ENCODE data around the gene TNIP3.
A peak's percentile ranks its signal among the peaks of the same experiment; 100 is the strongest.

TNIP3 gene

GRCh38 chr4:121098266-121098665 lies 65.9 kb downstream of the TNIP3 start:
- TF ChIP-seq CTCF (IDR thresholded peaks at IDR 0.05; ENCODE audit: low read depth, low read length), result no peak
- no peak for DNase-seq (ENCODE audit: extremely low read depth, low read depth)

- TF ChIP-seq CTCF (IDR thresholded peaks at IDR 0.05; ENCODE audit: low read depth, low read length), result peak; percentile 48
- peak; percentile 8 for DNase-seq (ENCODE audit: extremely low read depth, low read depth)
These were observed 67.5 kb downstream of the TNIP3 start for GRCh38 chr4:121096629-121097028.

GRCh38 chr4:121096191-121096590 lies 67.9 kb downstream of the TNIP3 start:
- TF ChIP-seq CTCF (IDR thresholded peaks at IDR 0.05; ENCODE audit: low read depth, low read length), result no peak
- no peak for DNase-seq (ENCODE audit: extremely low read depth, low read depth)

GRCh38 chr4:121094297-121094966 lies 69.7 kb downstream of the TNIP3 start:
- DNase-seq (ENCODE audit: extremely low read depth, low read depth), result no peak
- no peak for TF ChIP-seq CTCF (IDR thresholded peaks at IDR 0.05; ENCODE audit: low read depth, low read length)

GRCh38 chr4:121093261-121093660 lies 70.9 kb downstream of the TNIP3 start:
- TF ChIP-seq CTCF (IDR thresholded peaks at IDR 0.05; ENCODE audit: low read depth, low read length), result no peak
- no peak for DNase-seq (ENCODE audit: extremely low read depth, low read depth)

- DNase-seq (ENCODE audit: extremely low read depth, low read depth), result no peak
- TF ChIP-seq CTCF (IDR thresholded peaks at IDR 0.05; ENCODE audit: low read depth, low read length), result no peak
These were observed 72.2 kb downstream of the TNIP3 start for GRCh38 chr4:121091941-121092340.

- no peak for TF ChIP-seq CTCF (IDR thresholded peaks at IDR 0.05; ENCODE audit: low read depth, low read length)
These were observed 75.3 kb downstream of the TNIP3 start for GRCh38 chr4:121088867-121089266.

More at GRCh38 chr4:121088867-121089266, 75.3 kb downstream of the TNIP3 start:
- no peak for DNase-seq (ENCODE audit: extremely low read depth, low read depth)
